Mesendoderm (in vitro differentiated cells): Measurements from ENCODE around the gene CSTPP1.
"Not testable (repeated sequence)": the region's sequence is repeated elsewhere in the genome, so short reads cannot be mapped to it uniquely, and the experiment has no call there.

Experiments used
- DNase-seq: peaks from one replicate; pipeline ENCODE4 v3.0.0; 2013
- H2AK5ac ChIP-seq: 2 replicates; pipeline ENCODE4 v1.6.1; 2013; ENCODE audit warnings: low read length, inconsistent platforms
- H2BK120ac ChIP-seq: 2 replicates; pipeline ENCODE4 v1.6.1; 2013; ENCODE audit warnings: low read depth, mild to moderate bottlenecking, low read length, moderate library complexity, mixed read lengths
- H2BK15ac ChIP-seq: replicated peaks from 2 replicates; pipeline ENCODE4 v1.6.1; 2013; ENCODE audit warnings: low read depth, mild to moderate bottlenecking, moderate library complexity
- H2BK5ac ChIP-seq: 2 replicates; pipeline ENCODE4 v1.6.1; 2013; ENCODE audit warnings: low read length, inconsistent platforms
- H3K18ac ChIP-seq: 2 replicates; pipeline ENCODE4 v1.6.1; 2013; ENCODE audit warnings: mild to moderate bottlenecking, low read length, mixed read lengths
- H3K23ac ChIP-seq: one replicate; pipeline ENCODE4 v1.6.1; 2013; ENCODE audit warnings: low read length
- H3K27ac ChIP-seq: 2 replicates; pipeline ENCODE4 v1.5.1; 2013; ENCODE audit warnings: low read depth, mild to moderate bottlenecking, inconsistent platforms, low read length, moderate library complexity
- H3K27me3 ChIP-seq: 2 replicates; pipeline ENCODE4 v1.6.1; 2013; ENCODE audit warnings: low read length, control low read depth, mild to moderate bottlenecking, inconsistent platforms; ENCODE audit not compliant: insufficient read depth, poor library complexity
- H3K36me3 ChIP-seq: 2 replicates; pipeline ENCODE4 v1.6.1; 2013; ENCODE audit warnings: low read length, inconsistent platforms; ENCODE audit not compliant: control insufficient read depth, insufficient read depth
- H3K4ac ChIP-seq: one replicate; pipeline ENCODE4 v1.6.1; 2013; ENCODE audit warnings: low read depth, mild to moderate bottlenecking, low read length, moderate library complexity
- H3K4me1 ChIP-seq: 2 replicates; pipeline ENCODE4 v1.6.1; 2013; ENCODE audit warnings: low read depth, low read length, inconsistent platforms; ENCODE audit not compliant: control insufficient read depth
- H3K4me2 ChIP-seq: 2 replicates; pipeline ENCODE4 v1.6.1; 2013; ENCODE audit warnings: low read length
- H3K4me3 ChIP-seq: 2 replicates; pipeline ENCODE4 v1.5.1; 2013; ENCODE audit warnings: mild to moderate bottlenecking, low read length
- H3K56ac ChIP-seq: one replicate; pipeline ENCODE4 v1.6.1; 2013; ENCODE audit warnings: low read length
- H3K79me1 ChIP-seq: 2 replicates; pipeline ENCODE4 v1.6.1; 2013; ENCODE audit warnings: low read length, inconsistent platforms
- H3K79me2 ChIP-seq: 2 replicates; pipeline ENCODE4 v1.6.1; 2013; ENCODE audit warnings: mild to moderate bottlenecking, low read length; ENCODE audit not compliant: control insufficient read depth, insufficient read depth
- H3K9ac ChIP-seq: 2 replicates; pipeline ENCODE4 v1.6.1; 2013; ENCODE audit warnings: low read length, inconsistent platforms
- H4K5ac ChIP-seq: one replicate; pipeline ENCODE4 v1.6.1; 2013; ENCODE audit warnings: low read length
- H4K8ac ChIP-seq: one replicate; pipeline ENCODE4 v1.6.1; 2013; ENCODE audit warnings: low read depth, mild to moderate bottlenecking, control low read depth, low read length, moderate library complexity
- WGBS: extraction: QIAGEN DNeasy Blood & Tissue Kit; methylation state at CpG from one replicate; pipeline ENCODE4 v1.1.7; 2013; ENCODE audit warnings: low lambda C conversion rate, missing lambda C conversion rate; ENCODE audit not compliant: insufficient coverage; ENCODE audit errors: extremely low coverage; 5-methylcytosine and 5-hydroxymethylcytosine counted together

CSTPP1 gene

DNA sequence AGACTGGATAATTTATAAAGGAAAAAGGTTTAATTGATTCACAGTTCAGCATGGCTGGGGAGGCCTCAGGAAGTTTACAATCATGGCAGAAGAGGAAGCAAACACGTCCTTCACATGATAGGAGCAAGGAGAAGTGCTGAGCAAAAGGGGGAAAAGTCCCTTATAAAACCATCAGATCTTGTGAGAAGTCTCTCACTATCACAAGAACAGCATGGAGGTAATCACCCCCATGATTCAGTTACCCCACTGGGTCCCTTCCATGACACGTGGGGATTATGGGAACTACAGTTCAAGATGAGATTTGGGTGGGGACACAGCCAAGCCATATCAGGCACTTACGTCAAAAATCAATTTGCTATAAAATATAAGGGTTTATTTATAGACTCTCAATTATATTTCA lies 25.3 kb downstream of the CSTPP1 start:
- not testable (repeated sequence) for H3K4me3 ChIP-seq, H3K4ac ChIP-seq, H3K79me2 ChIP-seq, H2BK15ac ChIP-seq, H3K56ac ChIP-seq, H3K36me3 ChIP-seq, H2BK120ac ChIP-seq, H2BK5ac ChIP-seq, H3K27ac ChIP-seq, H4K8ac ChIP-seq, H3K79me1 ChIP-seq, H3K18ac ChIP-seq, H3K23ac ChIP-seq, H3K4me1 ChIP-seq, H3K9ac ChIP-seq, H3K27me3 ChIP-seq, H3K4me2 ChIP-seq, H2AK5ac ChIP-seq, H4K5ac ChIP-seq, DNase-seq
- no CpG with 5 or more reads among the region's 3 CpGs for WGBS

- H2BK5ac ChIP-seq, result no peak overlapping the region
- no peak for DNase-seq
- H4K8ac ChIP-seq, result no peak overlapping the region
- no peaks in the 10 kb centered on the region for H3K4me1 ChIP-seq
- H3K56ac ChIP-seq, result no peak overlapping the region
- no peak overlapping the region for H3K18ac ChIP-seq
- H3K4me3 ChIP-seq, result no peak overlapping the region
- WGBS, result no CpG with 5 or more reads among the region's 3 CpGs
- H3K9ac ChIP-seq, result no peak overlapping the region
- no peak overlapping the region for H4K5ac ChIP-seq
- H2AK5ac ChIP-seq, result no peak overlapping the region
- H3K4me2 ChIP-seq, result no peak overlapping the region
- no peaks in the 10 kb centered on the region for H3K36me3 ChIP-seq
- H3K4ac ChIP-seq, result no peak overlapping the region
- no peaks in the 10 kb centered on the region for H3K27me3 ChIP-seq
- no peaks in the 10 kb centered on the region for H3K79me1 ChIP-seq
- H3K27ac ChIP-seq, result no peak overlapping the region
- H3K79me2 ChIP-seq, result no peaks in the 10 kb centered on the region
- H2BK120ac ChIP-seq, result no peak overlapping the region
- no peak overlapping the region for H2BK15ac ChIP-seq
- H3K23ac ChIP-seq, result no peak overlapping the region
These were observed 27.3 kb downstream of the CSTPP1 start for GRCh38 chr11:46963844-46964243.

GRCh38 chr11:46966773-46967172 lies 30.2 kb downstream of the CSTPP1 start:
- Histone ChIP-seq H4K8ac (no peak overlapping the region), H3K56ac (no peak overlapping the region), H3K18ac (no peak overlapping the region), H3K9ac (no peak overlapping the region), H3K79me2 (no peaks in the 10 kb centered on the region), H3K27me3 (no peaks in the 10 kb centered on the region), H3K36me3 (no peaks in the 10 kb centered on the region), H3K4me1 (no peaks in the 10 kb centered on the region), H3K4me2 (no peak overlapping the region), H2BK15ac (no peak overlapping the region), H3K27ac (no peak overlapping the region), H2BK5ac (no peak overlapping the region), H3K23ac (no peak overlapping the region), H3K4me3 (no peak overlapping the region), H3K79me1 (no peaks in the 10 kb centered on the region), H2AK5ac (no peak overlapping the region), H2BK120ac (no peak overlapping the region), H4K5ac (no peak overlapping the region), H3K4ac (no peak overlapping the region)
- no CpG with 5 or more reads among the region's 2 CpGs for WGBS
- DNase-seq, result no peak

GRCh38 chr11:46967962-46968361 lies 31.4 kb downstream of the CSTPP1 start:
- Histone ChIP-seq H3K36me3 (no peaks in the 10 kb centered on the region), H3K4me2 (no peak overlapping the region), H3K79me2 (no peaks in the 10 kb centered on the region), H4K5ac (no peak overlapping the region), H2BK15ac (no peak overlapping the region), H3K27ac (no peak overlapping the region), H3K4ac (no peak overlapping the region), H3K4me3 (no peak overlapping the region), H3K27me3 (no peaks in the 10 kb centered on the region), H3K79me1 (no peaks in the 10 kb centered on the region), H4K8ac (no peak overlapping the region), H2BK5ac (no peak overlapping the region), H3K4me1 (no peaks in the 10 kb centered on the region), H3K18ac (no peak overlapping the region), H3K9ac (no peak overlapping the region), H2AK5ac (no peak overlapping the region), H3K23ac (no peak overlapping the region), H2BK120ac (no peak overlapping the region), H3K56ac (no peak overlapping the region)
- no CpG with 5 or more reads among the region's 2 CpGs for WGBS
- DNase-seq, result peak; percentile 67

GRCh38 chr11:46969379-46969778 lies 32.8 kb downstream of the CSTPP1 start:
- no peak overlapping the region for H4K5ac ChIP-seq
- H3K4me2 ChIP-seq, result no peak overlapping the region
- no peak overlapping the region for H3K18ac ChIP-seq
- no peaks in the 10 kb centered on the region for H3K4me1 ChIP-seq
- DNase-seq, result no peak
- H3K56ac ChIP-seq, result no peak overlapping the region
- H3K79me2 ChIP-seq, result no peaks in the 10 kb centered on the region
- no peak overlapping the region for H2BK5ac ChIP-seq
- H3K27ac ChIP-seq, result no peak overlapping the region
- H3K23ac ChIP-seq, result no peak overlapping the region
- WGBS, result no CpG with 5 or more reads among the region's 2 CpGs
- H4K8ac ChIP-seq, result no peak overlapping the region
- no peaks in the 10 kb centered on the region for H3K36me3 ChIP-seq
- no peak overlapping the region for H2BK15ac ChIP-seq
- no peak overlapping the region for H2AK5ac ChIP-seq
- no peaks in the 10 kb centered on the region for H3K79me1 ChIP-seq
- no peak overlapping the region for H3K9ac ChIP-seq
- H2BK120ac ChIP-seq, result no peak overlapping the region
- no peak overlapping the region for H3K4me3 ChIP-seq
- H3K27me3 ChIP-seq, result no peaks in the 10 kb centered on the region
- H3K4ac ChIP-seq, result no peak overlapping the region

DNA sequence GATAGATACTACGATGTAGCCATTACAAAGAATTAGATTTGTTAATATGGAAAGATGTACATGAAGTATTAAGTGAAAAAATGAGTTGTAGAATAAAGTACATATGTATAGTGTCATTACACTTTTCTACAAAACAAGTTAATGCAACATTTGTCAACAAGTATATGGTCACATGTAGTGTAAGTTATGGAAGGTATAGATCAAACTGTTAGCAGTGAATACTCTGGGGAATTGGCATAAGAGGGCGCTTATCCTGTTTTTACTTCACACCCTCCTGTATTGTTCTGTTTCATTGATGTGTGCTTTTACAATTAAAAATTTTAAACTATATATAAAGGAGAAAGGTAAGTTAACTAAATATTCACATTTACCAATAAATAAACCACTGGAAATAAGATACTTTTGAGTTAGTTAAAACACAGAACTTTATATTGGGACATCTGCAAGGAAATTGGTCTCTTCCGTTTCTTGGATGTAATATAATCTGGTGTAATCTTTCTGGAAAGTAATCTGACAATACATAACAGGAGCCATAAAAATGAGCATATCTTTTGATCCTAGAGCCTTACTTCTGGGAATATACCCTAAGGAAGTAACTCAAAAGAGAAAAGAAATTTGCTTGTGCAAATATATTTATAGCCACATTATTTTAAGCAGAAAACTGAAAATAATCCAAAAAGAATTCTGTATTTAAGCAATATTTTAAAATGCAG lies 34.5 kb downstream of the CSTPP1 start:
- Histone ChIP-seq H3K4me1 (no peaks in the 10 kb centered on the region), H3K27me3 (no peaks in the 10 kb centered on the region), H4K8ac (no peak overlapping the region), H3K18ac (no peak overlapping the region), H3K4me3 (no peak overlapping the region), H4K5ac (no peak overlapping the region), H3K56ac (no peak overlapping the region), H2BK120ac (no peak overlapping the region), H3K79me1 (no peaks in the 10 kb centered on the region), H2BK5ac (no peak overlapping the region), H2BK15ac (no peak overlapping the region), H3K36me3 (no peaks in the 10 kb centered on the region), H3K9ac (no peak overlapping the region), H3K79me2 (no peaks in the 10 kb centered on the region), H3K4ac (no peak overlapping the region), H3K4me2 (no peak overlapping the region), H2AK5ac (no peak overlapping the region), H3K27ac (no peak overlapping the region), H3K23ac (no peak overlapping the region)
- no peak for DNase-seq
- 100% methylated on average over 1 of the region's 3 CpGs for WGBS
